ENCODE measurements around the gene ARHGEF12.
A peak's percentile ranks its signal among the peaks of the same experiment; 100 is the strongest.

ARHGEF12 gene

DNA sequence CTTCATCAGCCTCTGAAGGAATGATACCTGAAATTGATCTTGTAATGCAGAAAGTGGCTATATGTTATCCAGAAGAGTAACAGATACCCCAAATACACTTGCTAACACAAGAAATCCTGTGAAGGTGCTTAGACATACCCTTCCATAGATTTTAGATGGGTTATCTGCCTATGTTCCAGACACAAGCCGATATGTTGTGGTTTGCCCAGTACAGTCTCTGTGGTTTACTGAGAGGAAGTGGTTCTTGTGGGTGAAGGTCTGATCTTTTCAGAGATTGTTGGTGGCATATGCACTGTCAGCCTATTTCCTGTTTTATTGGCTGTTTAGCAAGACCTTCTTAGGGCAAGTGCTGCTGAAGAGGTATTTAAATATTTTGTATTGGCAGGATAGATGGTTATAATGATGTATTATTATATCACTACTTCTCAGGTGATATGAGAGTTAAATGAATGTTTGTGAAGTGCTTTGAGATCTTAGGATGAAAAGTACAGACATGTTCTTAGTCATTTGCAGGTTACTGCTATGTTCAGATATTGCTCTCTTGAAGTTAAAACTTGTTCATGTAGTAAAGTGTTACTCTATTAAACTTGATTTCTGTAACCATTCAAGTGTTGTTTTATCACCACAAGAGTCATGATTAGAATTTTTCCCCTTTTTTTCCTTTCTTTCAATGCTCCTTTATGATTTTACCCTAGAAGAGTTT is 8.2 kb downstream of the ARHGEF12 start:
- DNase-seq, result peak; percentile 18 to 34

DNA sequence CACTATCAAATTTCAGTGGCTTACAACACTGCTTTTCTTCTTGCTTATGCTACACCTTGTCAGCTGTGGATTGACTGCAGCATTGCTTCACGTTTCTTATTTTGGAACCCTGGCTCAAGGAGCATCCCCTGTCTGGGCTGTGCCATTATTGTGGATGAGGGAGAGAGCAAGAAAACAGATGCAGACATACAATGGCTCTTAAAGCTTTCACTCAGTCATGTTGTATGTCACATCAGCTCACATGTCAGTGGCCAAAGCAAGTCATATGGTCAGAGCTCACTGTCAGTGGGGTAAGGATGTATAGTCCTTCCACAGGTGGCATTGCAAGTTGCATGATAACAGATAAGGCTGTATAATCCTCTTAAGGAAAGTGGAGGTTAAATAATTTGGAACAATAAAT is 10.0 kb downstream of the ARHGEF12 start:
- DNase-seq, result no peak

DNA sequence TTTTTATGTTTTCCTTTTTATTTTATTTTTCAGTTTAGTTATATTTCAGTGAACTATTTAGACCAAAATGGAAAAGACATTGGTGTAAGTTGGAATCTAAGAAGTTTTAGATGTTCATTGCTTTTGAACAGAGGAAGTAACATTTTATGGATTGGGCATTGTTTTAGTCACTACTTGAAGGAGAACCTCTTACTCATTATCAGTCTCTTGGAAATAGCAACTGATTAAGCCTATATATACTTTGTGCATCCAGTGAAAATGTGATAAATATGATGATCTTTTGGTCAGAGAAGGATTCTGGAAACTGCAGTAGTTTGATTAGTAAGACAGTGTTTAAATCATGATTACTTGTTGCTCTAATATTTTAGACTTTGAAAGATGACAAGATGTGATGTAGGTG is 14.4 kb downstream of the ARHGEF12 start:
- DNase-seq, result no peak

DNA sequence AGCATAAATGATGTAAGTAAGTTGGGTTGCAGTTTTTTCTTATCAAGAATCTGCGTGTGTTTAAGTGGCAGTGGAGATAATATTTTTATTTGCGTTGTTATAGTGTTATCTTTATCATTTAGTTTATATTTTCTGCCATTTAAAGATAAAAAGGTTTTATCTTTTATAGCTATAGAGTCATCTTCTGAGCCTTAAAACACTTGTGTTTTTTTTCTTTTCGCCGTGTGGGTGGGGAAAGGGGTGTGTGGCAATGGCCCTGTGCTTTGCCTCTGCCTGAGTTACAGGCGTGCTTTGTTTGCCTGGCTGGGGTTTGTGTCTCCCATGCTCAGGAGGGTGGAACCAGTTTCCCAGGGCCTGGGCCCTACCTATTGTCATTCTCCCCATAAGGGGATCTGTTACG is 16.2 kb downstream of the ARHGEF12 start:
- no peak for DNase-seq

DNA sequence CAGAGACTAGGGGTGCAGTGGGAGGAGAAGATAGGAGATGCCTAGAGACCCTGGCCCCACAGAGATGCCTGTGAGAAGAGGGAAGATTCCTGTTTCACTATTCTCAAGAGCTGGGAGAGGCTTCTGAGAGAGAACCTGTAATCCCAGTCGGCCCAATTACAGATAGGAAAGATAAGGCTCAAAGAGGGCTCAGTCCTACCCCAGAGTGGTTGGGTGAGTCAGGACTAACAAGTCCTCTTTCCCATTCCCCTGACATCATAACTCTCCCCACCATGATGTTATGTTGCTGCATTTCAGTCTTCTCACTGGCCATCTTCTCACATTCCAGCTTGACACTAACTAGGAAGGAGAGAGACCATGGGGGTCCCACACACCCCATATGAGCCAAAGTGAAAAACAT is 17.9 kb downstream of the ARHGEF12 start:
- DNase-seq, result no peak

DNA sequence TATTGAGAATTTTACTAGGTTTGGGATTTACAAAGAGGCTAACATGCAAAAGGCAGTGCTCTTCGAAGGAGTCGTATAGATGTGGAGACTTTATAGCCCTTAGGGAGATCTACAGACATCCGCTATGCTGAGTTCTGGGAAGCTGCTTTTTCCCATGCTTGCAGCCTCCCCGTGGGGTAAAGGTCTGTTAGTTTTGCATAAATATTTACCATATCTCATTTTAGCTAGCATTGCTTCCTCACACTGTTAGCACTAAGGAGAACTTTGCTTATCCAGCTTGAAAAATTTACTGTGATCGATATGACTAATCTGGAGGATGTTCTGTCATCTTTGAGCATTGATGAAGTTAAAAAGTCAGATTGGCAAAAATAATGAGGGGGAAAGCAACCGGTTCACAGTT is 18.6 kb downstream of the ARHGEF12 start:
- DNase-seq, result no peak

DNA sequence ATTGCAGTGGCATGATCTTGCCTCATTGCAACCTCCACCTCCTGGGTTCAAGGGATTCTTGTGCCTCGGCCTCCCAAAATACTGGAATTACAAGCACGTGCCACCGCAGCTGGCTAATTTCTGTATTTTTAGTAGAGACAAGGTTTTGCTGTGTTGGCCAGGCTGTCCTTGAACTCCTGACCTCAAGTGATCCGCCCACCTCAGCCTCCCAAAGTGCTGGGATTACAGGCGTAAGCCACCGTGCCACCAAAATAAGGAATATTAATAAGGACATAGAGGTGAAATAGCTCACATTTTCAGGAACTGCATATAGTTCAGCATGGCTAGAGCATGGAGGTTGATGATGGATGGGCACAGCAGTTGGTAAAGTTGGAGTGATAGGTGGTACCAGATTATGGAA is 21.4 kb downstream of the ARHGEF12 start:
- no peak for DNase-seq

DNA sequence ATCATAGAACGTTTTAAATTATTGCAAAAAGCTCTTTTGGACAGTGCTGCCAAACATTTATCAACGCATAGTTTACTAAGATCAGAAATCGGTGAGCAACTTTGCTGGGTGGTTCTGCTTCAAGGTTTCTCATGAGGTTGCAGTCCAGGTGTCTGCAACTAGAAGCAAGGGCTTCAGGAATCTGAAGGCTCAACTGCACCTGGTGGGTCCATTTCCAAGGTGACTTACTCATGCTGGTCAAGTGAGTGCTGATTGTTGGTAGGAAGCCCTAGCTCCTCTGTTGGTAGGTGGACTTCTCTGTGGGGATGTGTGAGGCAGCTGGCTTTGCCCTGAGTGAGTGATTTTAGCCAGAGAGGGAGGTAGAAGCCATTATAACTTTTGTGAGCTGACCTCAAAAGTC is 22.5 kb downstream of the ARHGEF12 start:
- DNase-seq, result no peak

DNA sequence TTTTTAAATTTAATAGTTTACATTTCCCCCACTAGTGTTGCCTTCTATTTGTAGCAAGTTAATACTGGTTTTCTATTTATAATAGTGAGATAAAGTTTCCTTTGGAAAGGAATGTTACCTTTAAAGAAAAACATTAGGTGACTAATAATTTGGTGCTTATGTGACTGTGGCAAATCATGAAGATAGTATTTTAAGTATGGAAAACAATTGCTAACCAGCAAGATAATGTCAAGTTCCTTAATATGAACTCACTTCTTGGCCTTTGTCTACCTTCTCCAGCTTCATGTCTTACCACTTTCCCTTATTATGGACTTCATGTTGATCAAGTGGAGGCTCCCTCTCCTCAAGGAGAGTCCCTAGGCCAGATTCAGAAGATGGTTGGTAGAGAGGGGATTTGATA is 27.2 kb downstream of the ARHGEF12 start:
- DNase-seq, result no peak

DNA sequence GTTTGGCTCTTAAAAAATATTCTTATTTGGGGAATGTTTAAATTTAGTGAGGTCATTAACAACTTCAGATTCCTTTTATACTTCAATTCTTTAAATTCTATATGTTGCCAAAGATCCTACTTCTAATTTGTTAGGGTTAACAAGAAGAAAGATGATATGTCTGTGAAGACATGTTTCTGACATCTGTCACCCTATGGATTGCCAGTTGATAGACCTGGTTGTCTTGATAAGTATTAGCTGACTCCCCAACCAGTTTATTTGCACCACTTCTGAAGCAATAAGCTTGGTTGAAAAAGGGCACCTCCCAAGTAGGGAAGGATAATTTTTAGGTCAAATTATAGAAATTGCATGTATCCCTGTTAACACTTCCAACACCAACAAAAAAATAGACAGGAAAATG is 29.3 kb downstream of the ARHGEF12 start:
- no peak for DNase-seq

DNA sequence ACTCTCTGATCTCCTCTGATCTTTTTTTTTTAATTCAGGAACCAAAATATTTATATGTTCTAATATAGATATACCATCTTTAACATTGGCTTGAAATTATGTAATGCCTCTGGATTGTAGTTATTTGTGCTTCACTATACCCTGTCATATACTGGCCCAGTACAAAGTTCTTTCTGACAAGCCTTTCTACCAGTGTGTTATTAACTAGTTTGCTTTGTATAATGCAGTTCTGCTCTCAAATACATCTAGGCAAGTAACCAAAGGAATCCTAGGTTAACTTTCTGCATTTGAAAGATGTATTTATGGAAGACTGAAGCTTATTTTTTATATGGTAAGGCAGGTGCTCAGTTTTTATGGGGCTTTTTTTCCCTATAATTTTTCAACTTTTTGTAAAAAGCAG is 36.1 kb downstream of the ARHGEF12 start:
- DNase-seq, result no peak

DNA sequence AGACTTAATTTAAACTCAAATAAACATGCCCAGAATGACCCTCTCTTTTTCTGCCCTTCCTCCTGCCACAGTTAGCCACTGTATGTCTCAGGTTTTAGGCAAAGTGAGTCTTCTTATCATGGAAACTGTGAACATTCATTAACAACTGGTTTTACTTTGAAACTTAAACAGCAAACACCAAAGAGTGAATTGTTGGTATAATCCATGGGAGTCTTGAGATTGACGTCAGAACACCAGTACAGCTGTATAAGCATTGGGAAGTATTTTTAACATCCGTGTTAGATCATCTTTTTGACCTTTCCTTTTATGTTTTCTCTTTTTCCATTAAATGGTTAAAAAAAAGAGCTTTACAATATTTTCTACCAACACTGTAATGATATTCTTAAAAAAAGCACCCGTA is 38.9 kb downstream of the ARHGEF12 start:
- DNase-seq, result no peak

DNA sequence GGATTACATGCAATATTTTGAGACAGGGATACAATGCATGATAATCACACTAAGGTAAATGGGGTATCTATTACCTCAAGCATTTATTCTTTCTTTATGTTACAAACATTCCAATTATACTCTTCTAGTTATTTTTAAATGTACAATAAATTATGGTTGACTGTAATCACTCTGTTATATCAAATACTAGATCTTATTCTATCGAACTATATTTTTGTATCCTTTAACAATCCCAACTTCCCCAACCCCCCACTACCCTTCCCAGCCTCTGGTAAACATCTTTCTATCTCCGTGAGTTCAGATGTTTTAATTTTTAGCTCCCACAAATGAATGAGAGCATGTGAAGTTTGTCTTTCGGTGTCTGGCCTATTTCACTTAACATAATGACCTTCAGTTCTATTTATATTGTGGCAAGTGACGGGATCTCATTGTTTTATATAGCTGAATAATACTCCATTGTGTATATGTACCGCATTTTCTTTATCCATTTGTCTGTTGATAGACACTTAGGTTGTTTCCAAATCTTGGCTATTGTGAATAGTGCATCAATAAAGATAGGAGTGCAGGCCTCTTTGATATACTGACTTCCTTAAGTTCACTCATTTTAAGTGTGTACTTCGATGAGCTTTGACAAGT is 40.5 kb downstream of the ARHGEF12 start:
- no peak for DNase-seq

DNA sequence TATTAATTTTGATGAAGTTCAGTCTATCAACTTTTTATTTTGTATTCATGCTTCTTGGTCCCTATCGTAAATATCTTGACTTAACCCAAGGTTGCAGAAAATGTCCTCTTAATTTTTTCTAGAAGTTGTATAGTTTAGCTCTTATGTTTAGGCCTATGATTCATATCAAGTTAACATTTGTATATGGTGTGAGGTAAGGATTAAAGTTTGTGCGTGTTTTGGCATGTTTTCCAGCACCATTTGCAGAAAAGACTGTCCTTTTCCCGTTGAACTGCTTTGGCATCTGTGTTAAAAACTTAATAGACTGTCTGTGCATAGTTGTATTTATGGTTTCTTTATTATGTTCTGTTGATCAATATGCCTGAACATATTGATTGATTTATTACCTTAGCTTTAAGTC is 42.3 kb downstream of the ARHGEF12 start:
- no peak for DNase-seq

DNA sequence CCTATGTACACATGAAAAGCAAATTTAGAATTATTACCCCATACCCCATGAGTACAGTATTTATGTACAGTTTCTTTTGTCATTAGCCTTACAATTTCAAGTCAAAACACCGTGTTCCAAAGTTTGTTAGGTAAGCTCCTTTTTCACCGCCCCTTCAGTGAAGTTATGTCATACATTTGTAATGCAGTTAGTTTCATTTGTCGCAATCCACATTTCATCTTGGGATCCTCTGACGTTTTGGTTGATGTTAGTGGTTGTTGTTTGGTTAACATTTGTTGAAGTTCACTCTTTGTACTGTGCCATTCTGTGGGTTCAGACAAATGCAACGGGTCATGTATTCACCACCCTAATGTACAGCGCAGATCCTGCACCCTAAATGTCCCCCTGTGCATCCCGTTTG is 45.2 kb downstream of the ARHGEF12 start:
- no peak for DNase-seq

DNA sequence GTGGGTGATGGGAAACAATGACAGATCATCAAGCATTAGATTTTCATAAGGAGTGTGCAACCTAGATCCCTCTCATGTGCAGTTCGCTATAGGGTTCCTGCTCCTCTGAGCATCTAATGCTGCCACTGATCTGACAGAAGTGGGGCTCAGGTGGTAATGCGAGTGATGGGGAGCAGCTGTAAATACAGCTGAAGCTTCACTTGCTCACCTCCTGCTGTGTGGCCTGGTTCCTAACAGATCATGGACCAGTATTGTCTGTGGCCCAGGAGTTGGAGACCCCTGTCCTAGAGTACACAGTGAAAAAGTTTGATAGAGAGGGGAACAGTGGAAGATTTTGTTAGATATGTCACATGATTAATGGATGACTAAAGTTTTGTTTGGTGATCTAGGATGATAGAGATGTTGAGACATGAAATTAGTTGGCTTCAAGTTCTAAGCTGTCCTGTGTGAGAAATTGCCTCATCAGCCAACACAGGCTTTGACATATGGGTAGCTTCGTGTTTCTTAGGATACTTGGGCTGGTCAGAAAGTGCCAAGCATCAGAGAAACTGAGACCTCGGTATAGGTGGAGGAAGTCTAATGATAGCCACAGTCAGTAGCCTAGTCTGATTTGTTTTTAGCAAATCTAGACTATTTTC is 47.4 kb downstream of the ARHGEF12 start:
- DNase-seq, result no peak

DNA sequence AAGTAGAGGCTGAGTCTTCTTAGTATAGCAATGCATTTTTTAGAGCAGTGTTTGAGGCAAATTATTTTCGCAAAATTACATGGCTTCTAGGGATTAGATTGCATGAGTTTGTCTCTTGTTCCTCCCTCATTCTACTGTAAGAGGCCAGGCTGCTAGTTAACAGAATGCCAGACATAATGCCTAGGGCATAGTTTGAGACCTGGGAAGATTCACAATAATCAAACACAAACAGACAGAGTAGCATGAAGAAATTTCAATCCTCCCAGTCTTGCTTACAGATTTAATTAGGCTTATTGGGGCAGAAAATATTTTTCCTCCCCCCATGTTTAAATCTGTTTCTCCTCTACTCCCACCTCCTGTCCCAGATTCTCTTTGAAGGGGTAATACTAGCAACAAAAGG is 48.3 kb downstream of the ARHGEF12 start:
- DNase-seq, result no peak

DNA sequence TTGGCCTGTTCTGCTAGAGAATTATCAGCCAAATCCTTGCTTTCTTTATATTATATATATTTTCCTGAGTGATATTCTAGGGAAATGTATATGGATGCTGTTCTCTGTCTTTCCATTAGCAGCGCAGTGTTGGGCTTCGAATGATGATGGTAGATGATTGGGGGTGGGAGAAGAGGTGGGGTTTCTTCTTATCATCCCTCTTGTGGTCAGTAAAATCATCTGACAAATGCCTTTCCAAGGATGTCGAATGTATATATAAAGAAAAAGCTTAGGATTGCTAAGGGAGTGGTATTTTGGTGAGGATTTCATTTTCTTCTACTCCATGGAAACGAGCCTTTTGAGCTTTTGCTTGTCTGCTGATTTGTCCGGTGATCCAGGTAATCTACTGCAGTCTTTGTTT is 48.9 kb downstream of the ARHGEF12 start:
- no peak for DNase-seq

DNA sequence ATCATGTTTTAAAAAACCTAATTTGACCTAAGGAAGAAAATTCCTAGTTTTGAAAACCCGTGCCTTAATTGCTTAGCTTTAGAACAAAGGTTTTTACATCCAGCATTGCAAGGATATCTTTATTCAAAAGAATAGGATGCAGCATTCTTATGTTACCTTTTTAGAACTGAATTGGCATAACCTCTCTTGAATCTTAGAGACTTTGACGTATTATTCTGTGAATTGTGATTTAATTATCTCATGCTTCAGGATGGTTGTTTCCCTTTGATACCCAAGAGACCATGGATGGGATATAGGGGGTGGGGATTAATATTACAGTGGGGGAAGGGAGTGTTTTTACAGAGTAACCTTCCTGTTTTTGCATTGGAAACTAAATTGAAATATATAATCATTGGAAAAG is 49.4 kb downstream of the ARHGEF12 start:
- no peak for DNase-seq

DNA sequence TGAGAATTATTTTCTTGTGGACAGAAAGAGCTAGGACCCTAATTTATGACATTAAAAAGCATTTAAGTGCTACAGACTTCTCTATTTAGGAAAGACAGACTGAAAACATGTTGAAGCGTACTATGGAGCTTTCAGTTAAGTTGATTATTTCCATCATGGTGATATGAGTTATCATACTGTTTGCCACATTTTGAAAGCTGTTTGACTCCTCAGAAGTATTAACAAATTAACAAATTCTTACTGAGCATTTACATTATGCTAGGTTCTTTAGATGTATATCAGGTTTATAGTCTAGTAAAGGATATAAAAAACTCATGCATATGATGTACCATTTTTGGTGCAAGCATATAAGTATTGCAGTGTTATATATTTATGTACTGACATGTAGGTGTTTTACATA is 50.1 kb downstream of the ARHGEF12 start:
- no peak for DNase-seq

DNA sequence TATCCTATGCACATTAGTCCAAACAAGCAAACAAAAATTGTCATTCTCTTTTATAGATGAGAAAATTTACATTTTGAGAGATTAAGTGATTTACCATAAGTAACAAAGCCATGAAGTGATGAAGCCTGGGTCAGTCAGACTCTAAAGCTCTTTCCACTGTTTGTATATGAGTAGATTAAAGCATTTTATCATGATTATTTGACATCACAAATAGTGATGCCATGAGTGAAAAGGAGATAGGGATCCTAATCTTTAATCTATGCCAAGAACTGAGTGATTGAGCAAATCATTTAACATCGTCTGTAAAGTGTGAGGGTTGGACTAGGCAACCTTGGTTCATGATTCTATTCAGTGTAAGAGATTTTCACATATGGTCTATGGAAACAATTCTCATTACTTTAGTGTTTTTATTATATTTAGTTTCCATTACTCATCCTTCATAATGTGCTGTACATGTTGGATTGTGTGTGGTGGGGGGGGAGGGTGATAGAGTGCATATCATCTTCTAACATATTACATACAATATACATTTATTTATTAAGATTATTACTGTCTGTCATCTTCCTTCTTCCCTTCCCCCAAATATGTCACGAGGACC is 50.7 kb downstream of the ARHGEF12 start:
- no peak for DNase-seq

DNA sequence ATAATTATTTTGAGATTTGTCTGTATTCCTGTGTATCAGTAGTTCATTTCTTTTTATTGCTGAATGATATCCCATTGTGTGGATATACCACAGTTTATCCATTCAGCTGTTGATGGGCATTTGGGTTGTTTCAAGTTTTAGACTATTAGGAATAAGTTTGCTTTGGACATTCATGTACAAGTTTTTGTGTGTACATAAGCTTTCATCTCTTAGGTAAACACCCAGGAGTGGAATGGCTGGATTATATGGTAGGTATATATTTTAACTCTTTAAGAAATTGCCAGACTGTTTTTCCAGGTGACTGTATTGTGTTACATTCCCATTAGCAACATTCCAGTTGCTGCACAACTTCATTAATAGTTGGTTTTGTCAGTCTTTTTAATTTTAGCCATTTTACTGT is 52.0 kb downstream of the ARHGEF12 start:
- no peak for DNase-seq

DNA sequence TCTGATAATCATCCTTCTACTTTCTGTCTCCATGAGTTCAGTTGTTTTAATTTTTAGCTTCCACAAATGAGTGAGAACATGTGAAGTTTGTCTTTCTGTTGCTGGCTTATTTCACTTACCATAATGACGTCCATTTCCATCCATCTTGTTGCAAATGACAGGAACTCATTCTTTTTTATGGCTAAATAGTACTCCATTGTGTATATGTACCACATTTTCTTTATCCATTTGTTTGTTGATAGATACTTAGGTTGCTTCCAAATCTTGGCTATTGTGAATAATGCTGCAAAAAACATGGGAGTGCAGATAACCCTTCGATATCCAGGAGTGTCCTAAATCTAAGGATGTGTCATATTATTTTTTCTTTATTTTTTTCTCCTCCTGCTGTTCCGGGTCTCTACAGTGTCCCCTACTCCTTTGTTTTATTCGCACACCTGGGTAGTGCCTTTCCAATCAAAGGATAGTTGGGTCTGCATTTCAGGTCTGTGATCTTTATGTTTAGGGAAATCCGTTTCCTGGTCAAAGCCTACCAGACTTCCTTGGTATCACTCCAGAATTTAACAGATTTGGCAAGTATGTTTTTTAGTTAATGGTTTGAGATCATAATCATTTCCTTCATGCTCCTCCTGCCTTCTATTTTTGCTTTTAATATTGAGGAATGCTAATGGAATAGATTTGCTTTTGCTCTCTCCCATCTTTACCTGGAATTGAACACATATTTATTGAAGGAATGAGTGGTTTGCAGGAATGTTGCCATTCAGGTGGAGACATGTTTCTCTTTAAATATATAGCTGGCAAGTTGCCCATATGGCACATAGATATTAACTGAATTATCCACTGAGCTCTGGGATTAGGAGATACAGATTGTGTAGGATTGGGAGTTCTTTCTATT is 53.7 kb downstream of the ARHGEF12 start:
- DNase-seq, result no peak
